ENCODE results near the gene ZNF407.

The ZNF407 gene

GRCh38 chr18:74692367-74693013 lies 94.8 kb downstream of the ZNF407 start:
- no peaks in the 10 kb centered on the region for H3K27me3 ChIP-seq (ENCODE audit: insufficient read depth, poor library complexity, severe bottlenecking)
- no peak for DNase-seq (ENCODE audit: low read depth in 1 of 2, low spot score in 1 of 2)
- TF ChIP-seq, protein P1, sequence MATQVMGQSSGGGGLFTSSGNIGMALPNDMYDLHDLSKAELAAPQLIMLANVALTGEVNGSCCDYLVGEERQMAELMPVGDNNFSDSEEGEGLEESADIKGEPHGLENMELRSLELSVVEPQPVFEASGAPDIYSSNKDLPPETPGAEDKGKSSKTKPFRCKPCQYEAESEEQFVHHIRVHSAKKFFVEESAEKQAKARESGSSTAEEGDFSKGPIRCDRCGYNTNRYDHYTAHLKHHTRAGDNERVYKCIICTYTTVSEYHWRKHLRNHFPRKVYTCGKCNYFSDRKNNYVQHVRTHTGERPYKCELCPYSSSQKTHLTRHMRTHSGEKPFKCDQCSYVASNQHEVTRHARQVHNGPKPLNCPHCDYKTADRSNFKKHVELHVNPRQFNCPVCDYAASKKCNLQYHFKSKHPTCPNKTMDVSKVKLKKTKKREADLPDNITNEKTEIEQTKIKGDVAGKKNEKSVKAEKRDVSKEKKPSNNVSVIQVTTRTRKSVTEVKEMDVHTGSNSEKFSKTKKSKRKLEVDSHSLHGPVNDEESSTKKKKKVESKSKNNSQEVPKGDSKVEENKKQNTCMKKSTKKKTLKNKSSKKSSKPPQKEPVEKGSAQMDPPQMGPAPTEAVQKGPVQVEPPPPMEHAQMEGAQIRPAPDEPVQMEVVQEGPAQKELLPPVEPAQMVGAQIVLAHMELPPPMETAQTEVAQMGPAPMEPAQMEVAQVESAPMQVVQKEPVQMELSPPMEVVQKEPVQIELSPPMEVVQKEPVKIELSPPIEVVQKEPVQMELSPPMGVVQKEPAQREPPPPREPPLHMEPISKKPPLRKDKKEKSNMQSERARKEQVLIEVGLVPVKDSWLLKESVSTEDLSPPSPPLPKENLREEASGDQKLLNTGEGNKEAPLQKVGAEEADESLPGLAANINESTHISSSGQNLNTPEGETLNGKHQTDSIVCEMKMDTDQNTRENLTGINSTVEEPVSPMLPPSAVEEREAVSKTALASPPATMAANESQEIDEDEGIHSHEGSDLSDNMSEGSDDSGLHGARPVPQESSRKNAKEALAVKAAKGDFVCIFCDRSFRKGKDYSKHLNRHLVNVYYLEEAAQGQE (IDR thresholded peaks at IDR 0.05; ENCODE audit: insufficient replicate concordance, low read depth): no peak
- TF ChIP-seq, protein P2, sequence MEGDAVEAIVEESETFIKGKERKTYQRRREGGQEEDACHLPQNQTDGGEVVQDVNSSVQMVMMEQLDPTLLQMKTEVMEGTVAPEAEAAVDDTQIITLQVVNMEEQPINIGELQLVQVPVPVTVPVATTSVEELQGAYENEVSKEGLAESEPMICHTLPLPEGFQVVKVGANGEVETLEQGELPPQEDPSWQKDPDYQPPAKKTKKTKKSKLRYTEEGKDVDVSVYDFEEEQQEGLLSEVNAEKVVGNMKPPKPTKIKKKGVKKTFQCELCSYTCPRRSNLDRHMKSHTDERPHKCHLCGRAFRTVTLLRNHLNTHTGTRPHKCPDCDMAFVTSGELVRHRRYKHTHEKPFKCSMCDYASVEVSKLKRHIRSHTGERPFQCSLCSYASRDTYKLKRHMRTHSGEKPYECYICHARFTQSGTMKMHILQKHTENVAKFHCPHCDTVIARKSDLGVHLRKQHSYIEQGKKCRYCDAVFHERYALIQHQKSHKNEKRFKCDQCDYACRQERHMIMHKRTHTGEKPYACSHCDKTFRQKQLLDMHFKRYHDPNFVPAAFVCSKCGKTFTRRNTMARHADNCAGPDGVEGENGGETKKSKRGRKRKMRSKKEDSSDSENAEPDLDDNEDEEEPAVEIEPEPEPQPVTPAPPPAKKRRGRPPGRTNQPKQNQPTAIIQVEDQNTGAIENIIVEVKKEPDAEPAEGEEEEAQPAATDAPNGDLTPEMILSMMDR (IDR thresholded peaks at IDR 0.05; ENCODE audit: insufficient read depth, low read length): no peak
- TF ChIP-seq SPI1 (IDR thresholded peaks at IDR 0.05; ENCODE audit: borderline replicate concordance, low read depth): no peak
- TF ChIP-seq GABPA (IDR thresholded peaks at IDR 0.05; ENCODE audit: low read depth): no peak
- no peak for TF ChIP-seq POLR2AphosphoS5 (IDR thresholded peaks at IDR 0.05; ENCODE audit: low read depth)
- H3K4me3 ChIP-seq (replicated peaks; ENCODE audit: insufficient read depth, low read length): no peak overlapping the region
- H3K27ac ChIP-seq (replicated peaks): no peak overlapping the region

GRCh38 chr18:74694436-74694835 lies 96.8 kb downstream of the ZNF407 start:
- Histone ChIP-seq H3K27ac (replicated peaks) (no peak overlapping the region), H3K27me3 (ENCODE audit: insufficient read depth, poor library complexity, severe bottlenecking) (no peaks in the 10 kb centered on the region), H3K4me3 (replicated peaks; ENCODE audit: insufficient read depth, low read length) (no peak overlapping the region)
- TF ChIP-seq GABPA (IDR thresholded peaks at IDR 0.05; ENCODE audit: low read depth) (no peak), SPI1 (IDR thresholded peaks at IDR 0.05; ENCODE audit: borderline replicate concordance, low read depth) (no peak)
- TF ChIP-seq, protein P1 (IDR thresholded peaks at IDR 0.05; ENCODE audit: insufficient replicate concordance, low read depth): no peak
- DNase-seq (ENCODE audit: low read depth in 1 of 2, low spot score in 1 of 2): no peak

- TF ChIP-seq GABPA (IDR thresholded peaks at IDR 0.05; ENCODE audit: low read depth) (no peak), SPI1 (IDR thresholded peaks at IDR 0.05; ENCODE audit: borderline replicate concordance, low read depth) (no peak), POLR2AphosphoS5 (IDR thresholded peaks at IDR 0.05; ENCODE audit: low read depth) (no peak)
- TF ChIP-seq, protein P2 (IDR thresholded peaks at IDR 0.05; ENCODE audit: insufficient read depth, low read length): no peak
- TF ChIP-seq, protein P1 (IDR thresholded peaks at IDR 0.05; ENCODE audit: insufficient replicate concordance, low read depth): no peak
- no peak for DNase-seq (ENCODE audit: low read depth in 1 of 2, low spot score in 1 of 2)
- H3K4me3 ChIP-seq (replicated peaks; ENCODE audit: insufficient read depth, low read length): no peak overlapping the region
- no peaks in the 10 kb centered on the region for H3K27me3 ChIP-seq (ENCODE audit: insufficient read depth, poor library complexity, severe bottlenecking)
- H3K27ac ChIP-seq (replicated peaks): no peak overlapping the region
Observed at GRCh38 chr18:74695170-74695569, 97.5 kb downstream of the ZNF407 start.
